Mesodermal cell (in vitro differentiated cells): ENCODE results near the gene VSIG10L2.

Experiments
- H3K27ac ChIP-seq: 2 replicates; pipeline ENCODE4 v1.7.0; 2013; ENCODE audit warnings: mild to moderate bottlenecking, low read depth, low read length, moderate library complexity; ENCODE audit not compliant: severe bottlenecking
- H3K36me3 ChIP-seq: 2 replicates; pipeline ENCODE4 v1.7.1; 2013; ENCODE audit warnings: mild to moderate bottlenecking, low read length, moderate library complexity; ENCODE audit not compliant: control insufficient read depth, insufficient read depth
- H3K4me1 ChIP-seq: one replicate; pipeline ENCODE4 v1.7.1; 2013; ENCODE audit warnings: mild to moderate bottlenecking, low read length; ENCODE audit not compliant: insufficient read depth, control insufficient read depth, poor library complexity, severe bottlenecking
- H3K4me3 ChIP-seq: 2 replicates; pipeline ENCODE4 v1.7.0; 2013; ENCODE audit warnings: low read length, control low read depth, mild to moderate bottlenecking; ENCODE audit not compliant: insufficient read depth, poor library complexity, severe bottlenecking; ENCODE audit errors: extremely low read depth
- H3K9me3 ChIP-seq: 2 replicates; pipeline ENCODE4 v1.7.1; 2013; ENCODE audit warnings: mild to moderate bottlenecking, low read length, moderate library complexity; ENCODE audit not compliant: control insufficient read depth
- WGBS, 2 experiments: methylation state at CpG; one replicate each; pipeline ENCODE4 v1.1.5; 2013; ENCODE audit warnings: missing lambda C conversion rate in 2 of 2; ENCODE audit not compliant: insufficient coverage in 2 of 2; 5-methylcytosine and 5-hydroxymethylcytosine counted together

The VSIG10L2 gene

DNA sequence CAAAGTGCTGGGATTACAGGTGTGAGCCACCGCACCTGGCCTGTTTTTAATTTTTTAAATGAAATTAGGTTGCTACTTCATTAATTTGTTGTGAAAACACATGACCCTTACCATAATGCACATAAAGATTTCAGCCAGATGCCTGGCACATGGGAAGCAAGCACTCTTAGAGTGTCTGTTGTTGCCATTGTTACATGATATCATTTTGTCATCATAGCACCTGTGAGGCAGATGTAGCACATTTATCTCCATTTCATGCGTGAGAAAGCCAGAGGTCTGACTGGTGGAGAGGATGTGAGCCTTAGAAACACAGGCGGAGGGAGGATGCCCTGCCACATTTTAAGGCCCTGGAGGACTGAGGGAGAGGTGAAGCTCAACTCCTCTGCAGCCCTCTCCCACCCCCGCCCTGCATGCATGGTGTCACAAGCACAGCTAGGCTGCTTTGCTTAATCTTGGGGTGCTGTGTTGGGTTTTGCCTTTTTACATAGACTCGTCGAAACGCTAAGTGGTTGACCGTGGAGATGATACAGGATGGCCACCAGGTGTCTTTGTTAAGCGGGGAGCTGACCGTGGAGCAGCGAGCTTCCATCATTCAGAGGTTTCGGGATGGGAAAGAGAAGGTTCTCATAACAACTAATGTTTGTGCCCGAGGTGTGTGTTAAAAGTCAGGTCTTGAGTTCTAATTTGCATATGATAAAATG lies 27.6 kb upstream of the VSIG10L2 start:
- no peak overlapping the region for H3K27ac ChIP-seq
- H3K4me1 ChIP-seq: no peaks in the 10 kb centered on the region
- WGBS, 2 experiments: 77 to 83% methylated on average over 9 to 11 of the region's 13 CpGs
- H3K36me3 ChIP-seq: no peaks in the 10 kb centered on the region
- no peak overlapping the region for H3K4me3 ChIP-seq
- no peaks in the 10 kb centered on the region for H3K9me3 ChIP-seq

DNA sequence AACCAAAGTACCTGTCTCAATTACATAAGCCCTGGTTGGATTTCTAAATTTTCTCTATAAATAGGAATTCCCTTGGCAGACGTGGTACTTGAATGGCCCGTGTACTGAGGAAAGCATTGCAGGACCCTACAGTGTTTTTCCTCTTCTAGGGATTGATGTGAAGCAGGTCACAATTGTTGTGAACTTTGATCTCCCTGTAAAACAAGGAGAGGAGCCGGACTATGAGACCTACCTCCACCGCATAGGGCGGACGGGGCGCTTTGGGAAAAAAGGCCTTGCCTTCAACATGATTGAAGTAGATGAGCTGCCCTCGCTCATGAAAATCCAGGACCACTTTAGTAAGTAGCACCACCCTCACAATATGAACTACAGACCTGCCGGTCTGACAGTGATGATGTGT lies 24.8 kb upstream of the VSIG10L2 start:
- no peak overlapping the region for H3K27ac ChIP-seq
- no peaks in the 10 kb centered on the region for H3K9me3 ChIP-seq
- WGBS, 2 experiments: 90 to 93% methylated on average over 5 to 6 of the region's 9 CpGs
- H3K36me3 ChIP-seq: no peaks in the 10 kb centered on the region
- H3K4me3 ChIP-seq: no peak overlapping the region
- H3K4me1 ChIP-seq: no peaks in the 10 kb centered on the region

DNA sequence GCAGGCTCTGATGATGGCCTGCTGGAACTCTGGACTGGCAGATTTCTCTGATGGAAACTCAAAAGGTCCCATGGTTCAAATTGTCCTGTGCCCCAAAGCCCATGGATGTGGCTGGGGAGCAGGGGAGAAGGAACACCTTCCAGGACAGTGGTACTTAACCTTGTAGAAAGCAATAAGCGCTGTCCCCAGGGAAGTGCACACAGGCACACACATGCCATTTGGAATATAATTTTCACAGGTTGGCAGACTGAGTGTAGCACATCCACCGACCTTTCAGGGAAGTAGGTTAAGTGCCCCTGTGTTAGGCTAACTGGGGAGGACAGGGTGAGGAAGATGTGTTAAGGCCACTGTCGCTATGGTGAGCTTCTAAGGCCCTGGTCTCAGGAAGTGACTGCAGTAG lies 23.7 kb upstream of the VSIG10L2 start:
- no peak overlapping the region for H3K4me3 ChIP-seq
- H3K4me1 ChIP-seq: no peaks in the 10 kb centered on the region
- no peak overlapping the region for H3K27ac ChIP-seq
- no peaks in the 10 kb centered on the region for H3K9me3 ChIP-seq
- H3K36me3 ChIP-seq: no peaks in the 10 kb centered on the region
- WGBS, 2 experiments: 76 to 91% methylated on average over 2 to 3 of the region's 3 CpGs

DNA sequence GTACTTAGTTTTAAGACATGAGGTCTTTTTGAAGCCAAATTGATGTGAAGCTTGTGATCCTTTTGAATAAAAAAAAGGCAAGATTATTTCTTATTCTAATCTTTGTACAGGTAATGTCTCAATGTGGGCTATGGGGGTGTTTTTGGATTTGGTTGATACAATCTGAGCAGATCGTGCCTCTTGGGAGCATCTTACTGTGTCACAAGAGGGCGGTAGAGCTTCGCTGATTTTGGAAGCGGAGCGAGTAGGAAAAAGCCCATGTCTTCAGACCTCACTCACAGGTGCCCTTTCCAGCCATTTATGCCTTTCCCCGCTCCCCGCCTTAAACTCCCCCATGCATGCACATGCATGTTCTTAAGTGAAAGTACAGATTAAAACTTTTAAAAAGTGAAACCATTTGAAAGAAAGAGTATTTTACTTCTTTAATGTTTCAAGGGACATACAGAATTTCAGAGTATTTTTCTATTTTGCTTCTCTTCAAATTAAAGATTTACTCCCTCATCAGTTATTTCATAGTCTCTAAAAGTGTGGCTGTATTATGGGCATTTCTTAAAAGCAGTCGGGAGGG lies 22.7 kb upstream of the VSIG10L2 start:
- H3K36me3 ChIP-seq: no peaks in the 10 kb centered on the region
- H3K9me3 ChIP-seq: no peaks in the 10 kb centered on the region
- H3K4me1 ChIP-seq: no peaks in the 10 kb centered on the region
- H3K4me3 ChIP-seq: no peak overlapping the region
- WGBS, 2 experiments: 0% methylated on average over 3 to 4 of the region's 8 CpGs
- no peak overlapping the region for H3K27ac ChIP-seq

DNA sequence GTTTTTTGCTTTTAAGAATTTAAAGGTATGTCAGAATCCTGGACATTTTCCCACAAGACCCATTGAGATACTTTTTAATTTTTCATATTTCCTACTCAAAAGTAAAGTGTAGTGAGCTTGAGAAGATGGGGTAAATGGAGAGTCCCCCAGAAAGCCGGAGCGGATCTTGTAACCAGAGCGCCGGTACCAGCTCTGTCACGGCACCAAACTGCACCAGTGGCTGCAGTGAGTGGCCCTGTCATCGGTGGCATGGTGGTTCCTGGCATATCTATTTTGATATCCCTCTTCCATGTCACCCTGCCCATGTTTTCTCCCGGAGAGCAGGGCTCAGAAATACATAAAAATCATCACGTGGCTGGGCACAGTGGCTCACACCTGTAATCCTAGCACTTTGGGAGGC lies 22.2 kb upstream of the VSIG10L2 start:
- Histone ChIP-seq H3K4me1 (no peaks in the 10 kb centered on the region), H3K9me3 (no peaks in the 10 kb centered on the region), H3K4me3 (no peak overlapping the region), H3K36me3 (no peaks in the 10 kb centered on the region), H3K27ac (no peak overlapping the region)
- 90 to 92% methylated on average over 8 of the region's 8 CpGs for WGBS, 2 experiments

DNA sequence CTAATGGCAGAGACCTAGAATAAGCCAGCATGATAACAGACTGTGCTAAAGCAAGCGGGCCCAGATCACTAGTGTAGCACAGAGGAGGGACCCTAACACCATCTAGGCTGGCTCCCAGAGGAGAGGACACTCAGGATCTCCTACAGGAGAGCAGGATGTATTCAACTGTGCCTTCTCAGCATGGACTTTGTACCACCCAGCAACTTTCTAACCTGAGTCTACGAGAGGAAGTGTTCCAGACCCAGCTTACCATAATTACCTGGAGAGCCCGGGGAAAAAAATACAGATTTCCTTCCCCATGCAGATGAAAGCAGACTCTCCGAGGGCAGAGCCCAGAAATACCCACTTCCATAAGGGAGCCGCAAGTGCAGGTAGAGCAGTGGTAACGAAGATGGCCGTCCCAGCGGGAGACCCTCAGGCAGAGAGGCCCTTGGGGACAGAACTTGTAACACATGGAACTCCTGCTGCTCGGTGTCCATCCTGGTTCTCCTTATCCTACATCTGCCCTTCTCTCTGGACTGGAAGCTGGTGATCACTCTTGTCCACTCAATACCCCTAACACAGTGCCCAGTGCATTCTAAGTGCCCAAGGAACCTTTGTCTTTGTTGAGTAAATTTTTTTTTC lies 21.3 kb upstream of the VSIG10L2 start:
- H3K4me1 ChIP-seq: no peaks in the 10 kb centered on the region
- no peak overlapping the region for H3K4me3 ChIP-seq
- WGBS, 2 experiments: 93 to 95% methylated on average over 5 to 7 of the region's 9 CpGs
- no peaks in the 10 kb centered on the region for H3K9me3 ChIP-seq
- no peaks in the 10 kb centered on the region for H3K36me3 ChIP-seq
- no peak overlapping the region for H3K27ac ChIP-seq

DNA sequence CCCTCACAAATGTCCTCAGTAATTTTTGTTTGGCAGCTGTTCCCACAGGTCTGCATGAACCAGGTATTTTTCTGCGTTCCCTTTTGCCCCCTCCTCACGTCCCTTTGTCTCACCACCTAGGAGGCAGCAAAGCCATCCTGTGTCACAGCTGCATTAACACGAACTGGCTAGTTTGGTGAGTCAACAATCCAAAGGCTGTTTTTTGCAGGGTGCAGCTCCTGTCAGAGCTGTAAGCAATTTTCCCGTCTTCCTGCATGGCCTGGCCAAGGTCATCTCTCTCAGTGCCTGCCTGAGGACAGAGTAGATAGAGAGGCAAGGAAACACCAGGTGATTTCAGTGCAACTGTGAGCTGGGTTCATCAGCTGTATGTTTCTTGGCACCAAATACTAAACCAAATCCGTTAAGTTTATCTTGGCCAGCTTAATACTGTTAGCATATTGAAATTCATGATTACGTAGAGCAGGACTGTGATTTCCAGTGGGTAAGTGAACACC lies 20.6 kb upstream of the VSIG10L2 start:
- Histone ChIP-seq H3K36me3 (no peaks in the 10 kb centered on the region), H3K27ac (no peak overlapping the region), H3K4me3 (no peak overlapping the region), H3K4me1 (no peaks in the 10 kb centered on the region), H3K9me3 (no peaks in the 10 kb centered on the region)
- 64 to 68% methylated on average over 6 of the region's 6 CpGs for WGBS, 2 experiments

DNA sequence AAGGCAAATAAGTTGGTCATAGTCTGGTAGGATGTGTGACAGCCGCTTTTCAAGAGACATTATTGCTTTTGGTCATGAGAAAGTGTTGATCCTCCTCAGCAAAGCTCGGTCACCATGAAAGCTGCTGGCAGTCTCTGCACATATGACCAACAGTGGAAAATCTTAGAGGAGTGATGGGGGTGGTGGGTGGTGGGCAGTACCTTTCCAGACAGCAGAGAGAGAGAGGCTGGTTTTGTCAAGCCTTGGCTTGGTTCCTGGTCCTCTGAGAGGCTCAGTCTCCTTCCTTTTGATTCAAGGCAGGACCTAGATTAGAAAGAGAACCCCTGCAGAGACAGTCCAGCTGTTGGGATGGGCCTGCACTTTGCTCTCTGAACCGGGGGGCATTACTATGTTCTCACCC lies 20.0 kb upstream of the VSIG10L2 start:
- Histone ChIP-seq H3K4me3 (no peak overlapping the region), H3K4me1 (no peaks in the 10 kb centered on the region), H3K27ac (no peak overlapping the region), H3K36me3 (no peaks in the 10 kb centered on the region), H3K9me3 (no peaks in the 10 kb centered on the region)
- 95 to 96% methylated on average over 3 of the region's 3 CpGs for WGBS, 2 experiments

DNA sequence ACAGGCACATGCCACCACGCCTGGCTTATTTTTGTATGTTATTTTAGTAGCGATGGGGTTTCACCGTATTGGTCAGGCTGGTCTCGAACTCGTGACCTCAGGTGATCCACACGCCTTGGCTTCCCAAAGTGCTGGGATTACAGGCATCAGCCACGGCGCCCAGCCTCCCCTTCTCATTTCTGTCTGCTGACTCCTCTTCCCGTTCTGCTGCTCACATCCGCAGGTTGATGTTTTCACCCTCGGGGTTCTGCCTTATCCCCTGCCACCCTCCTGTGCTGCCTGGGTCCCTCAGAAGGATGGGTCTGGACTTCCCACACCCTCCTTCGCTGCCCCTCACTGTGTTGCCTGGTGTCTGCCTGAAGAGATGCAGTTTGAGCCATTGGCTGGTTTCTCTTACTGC lies 19.2 kb upstream of the VSIG10L2 start:
- Histone ChIP-seq H3K4me1 (no peaks in the 10 kb centered on the region), H3K36me3 (no peaks in the 10 kb centered on the region), H3K27ac (no peak overlapping the region), H3K4me3 (no peak overlapping the region), H3K9me3 (no peaks in the 10 kb centered on the region)
- WGBS, 2 experiments: 90% methylated on average over 11 of the region's 12 CpGs

DNA sequence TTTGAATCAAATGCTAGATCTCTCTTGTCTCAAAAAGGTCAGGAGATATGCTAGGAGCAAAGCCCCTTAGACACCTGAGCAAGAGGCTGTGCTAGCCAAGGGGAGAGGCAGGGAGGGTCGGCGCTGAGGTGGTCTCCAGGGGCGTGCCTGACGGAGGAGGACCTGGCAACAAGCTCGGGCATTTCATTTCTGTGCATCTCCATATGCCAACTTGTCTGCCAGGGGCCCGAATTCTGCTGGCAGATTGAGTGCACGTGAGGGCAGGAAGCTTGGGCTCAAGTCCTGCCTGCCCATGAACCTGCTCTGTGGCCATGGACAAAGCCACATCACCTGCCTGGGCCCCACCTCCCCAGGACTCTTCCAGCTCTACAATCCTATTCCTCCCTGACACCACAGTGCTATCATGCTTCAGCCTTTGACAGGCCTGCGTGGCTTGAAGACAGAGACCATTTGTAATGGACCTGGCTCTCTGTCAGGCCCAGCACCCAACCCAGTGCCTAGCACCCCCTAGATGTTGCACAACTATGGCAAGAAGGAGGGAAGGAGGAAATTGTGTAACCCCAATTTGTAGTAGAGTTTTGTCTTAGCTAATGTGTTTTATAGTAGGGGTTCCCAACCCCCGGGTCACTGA lies 16.3 kb upstream of the VSIG10L2 start:
- Histone ChIP-seq H3K27ac (no peak overlapping the region), H3K4me1 (no peaks in the 10 kb centered on the region), H3K4me3 (no peak overlapping the region), H3K36me3 (no peaks in the 10 kb centered on the region), H3K9me3 (no peaks in the 10 kb centered on the region)
- WGBS, 2 experiments: 94 to 96% methylated on average over 7 to 8 of the region's 9 CpGs
